ENCODE results near the gene RIPOR1.
"Not testable (repeated sequence)": the region's sequence is repeated elsewhere in the genome, so short reads cannot be mapped to it uniquely, and the experiment has no call there.

The RIPOR1 gene, protein sequence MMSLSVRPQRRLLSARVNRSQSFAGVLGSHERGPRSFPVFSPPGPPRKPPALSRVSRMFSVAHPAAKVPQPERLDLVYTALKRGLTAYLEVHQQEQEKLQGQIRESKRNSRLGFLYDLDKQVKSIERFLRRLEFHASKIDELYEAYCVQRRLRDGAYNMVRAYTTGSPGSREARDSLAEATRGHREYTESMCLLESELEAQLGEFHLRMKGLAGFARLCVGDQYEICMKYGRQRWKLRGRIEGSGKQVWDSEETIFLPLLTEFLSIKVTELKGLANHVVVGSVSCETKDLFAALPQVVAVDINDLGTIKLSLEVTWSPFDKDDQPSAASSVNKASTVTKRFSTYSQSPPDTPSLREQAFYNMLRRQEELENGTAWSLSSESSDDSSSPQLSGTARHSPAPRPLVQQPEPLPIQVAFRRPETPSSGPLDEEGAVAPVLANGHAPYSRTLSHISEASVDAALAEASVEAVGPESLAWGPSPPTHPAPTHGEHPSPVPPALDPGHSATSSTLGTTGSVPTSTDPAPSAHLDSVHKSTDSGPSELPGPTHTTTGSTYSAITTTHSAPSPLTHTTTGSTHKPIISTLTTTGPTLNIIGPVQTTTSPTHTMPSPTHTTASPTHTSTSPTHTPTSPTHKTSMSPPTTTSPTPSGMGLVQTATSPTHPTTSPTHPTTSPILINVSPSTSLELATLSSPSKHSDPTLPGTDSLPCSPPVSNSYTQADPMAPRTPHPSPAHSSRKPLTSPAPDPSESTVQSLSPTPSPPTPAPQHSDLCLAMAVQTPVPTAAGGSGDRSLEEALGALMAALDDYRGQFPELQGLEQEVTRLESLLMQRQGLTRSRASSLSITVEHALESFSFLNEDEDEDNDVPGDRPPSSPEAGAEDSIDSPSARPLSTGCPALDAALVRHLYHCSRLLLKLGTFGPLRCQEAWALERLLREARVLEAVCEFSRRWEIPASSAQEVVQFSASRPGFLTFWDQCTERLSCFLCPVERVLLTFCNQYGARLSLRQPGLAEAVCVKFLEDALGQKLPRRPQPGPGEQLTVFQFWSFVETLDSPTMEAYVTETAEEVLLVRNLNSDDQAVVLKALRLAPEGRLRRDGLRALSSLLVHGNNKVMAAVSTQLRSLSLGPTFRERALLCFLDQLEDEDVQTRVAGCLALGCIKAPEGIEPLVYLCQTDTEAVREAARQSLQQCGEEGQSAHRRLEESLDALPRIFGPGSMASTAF

GRCh38 chr16:67528222-67528869 lies at the start of gene RIPOR1:
Gene RIPOR1, plus strand, starts transcription at chr16:67528829. Its CDS starts 9,618 bp downstream, at chr16:67538447.
- no peak for DNase-seq

- DNase-seq = peak; percentile 100
Measured at GRCh38 chr16:67480833-67481560, 47.6 kb upstream of the RIPOR1 start, which contains the start of gene ATP6V0D1. Gene ATP6V0D1, minus strand, starts transcription at chr16:67481157. Its CDS starts 71 bp downstream, at chr16:67481086.

GRCh38 chr16:67481561-67482232 lies 46.9 kb upstream of the RIPOR1 start:
- DNase-seq = peak; percentile 71

DNA sequence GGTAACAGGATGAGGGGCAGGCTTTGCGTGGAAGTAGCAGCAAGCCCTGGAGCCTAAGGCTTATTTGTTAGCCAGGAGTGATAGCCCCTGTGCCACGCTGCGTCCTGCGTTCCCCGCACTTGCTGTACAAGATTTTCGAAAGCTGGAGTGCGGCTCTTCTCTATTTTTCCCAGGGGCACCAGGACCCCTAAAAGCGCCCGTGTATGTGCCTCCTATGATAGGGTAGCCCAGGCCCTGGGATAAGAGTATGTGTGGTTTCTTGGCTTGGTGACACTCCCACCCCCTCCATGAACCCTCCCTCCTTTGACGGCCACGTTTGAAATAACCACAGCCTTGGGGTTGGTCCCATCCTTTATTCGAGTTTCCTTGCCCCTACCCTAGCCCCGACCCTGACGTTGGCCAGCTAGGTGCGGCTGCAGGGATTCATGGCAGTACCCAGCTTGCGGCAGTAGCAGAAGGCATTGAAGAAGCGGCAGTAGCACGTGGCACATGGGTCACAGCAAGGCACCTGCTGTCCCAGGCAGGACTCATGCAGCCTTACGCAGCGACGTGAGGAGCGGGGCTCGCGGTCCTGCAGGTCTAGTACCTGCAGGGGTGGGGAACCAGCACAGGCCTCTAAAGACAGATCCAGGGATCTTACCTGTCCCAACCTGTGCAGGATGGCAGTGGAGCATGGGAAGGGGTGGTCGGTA lies 46.2 kb upstream of the RIPOR1 start:
- no peak for DNase-seq

GRCh38 chr16:67483150-67483549 lies 45.5 kb upstream of the RIPOR1 start, which contains the start of gene AGRP:
Gene AGRP, minus strand, starts transcription at chr16:67483547. Its CDS starts 149 bp downstream, at chr16:67483398.
- DNase-seq = no peak

DNA sequence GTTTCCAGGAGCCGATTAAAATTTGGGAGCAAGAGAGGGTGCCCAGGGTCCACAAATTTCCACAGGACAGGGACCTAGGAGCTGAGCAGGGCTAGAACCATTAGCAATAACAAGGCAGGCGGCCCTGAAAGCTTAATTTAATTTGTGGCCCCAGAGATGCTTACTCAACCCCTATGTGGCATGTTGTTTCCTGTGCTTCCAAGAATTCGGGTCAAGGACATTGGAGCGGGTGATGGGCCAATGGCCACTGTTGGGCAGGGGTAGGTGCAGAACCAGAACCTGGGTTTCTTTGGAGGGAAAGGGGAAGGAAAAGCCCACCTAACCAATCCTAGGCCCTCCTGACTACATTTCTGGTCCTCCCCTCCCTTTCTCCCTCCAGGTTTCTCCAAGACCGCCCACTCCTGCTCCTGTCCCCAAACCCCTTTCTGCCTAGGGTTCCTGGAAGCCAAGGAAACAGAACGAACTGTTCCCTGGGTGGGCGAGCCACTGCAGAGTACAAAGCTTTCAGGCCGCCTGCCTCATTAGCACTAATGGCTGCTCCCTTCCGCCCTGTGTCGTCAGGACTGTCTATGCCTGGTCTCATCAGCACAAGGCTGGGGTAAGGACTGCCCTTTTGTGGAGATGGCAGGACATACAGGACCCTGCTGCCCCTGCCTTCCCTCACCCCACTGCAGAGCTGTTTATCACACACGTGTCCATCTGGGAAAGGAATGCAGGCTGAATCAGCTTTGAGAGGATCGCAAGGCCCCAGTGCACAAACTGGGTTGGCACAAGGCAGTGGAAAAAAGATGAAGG lies 44.7 kb upstream of the RIPOR1 start:
- DNase-seq = no peak

DNA sequence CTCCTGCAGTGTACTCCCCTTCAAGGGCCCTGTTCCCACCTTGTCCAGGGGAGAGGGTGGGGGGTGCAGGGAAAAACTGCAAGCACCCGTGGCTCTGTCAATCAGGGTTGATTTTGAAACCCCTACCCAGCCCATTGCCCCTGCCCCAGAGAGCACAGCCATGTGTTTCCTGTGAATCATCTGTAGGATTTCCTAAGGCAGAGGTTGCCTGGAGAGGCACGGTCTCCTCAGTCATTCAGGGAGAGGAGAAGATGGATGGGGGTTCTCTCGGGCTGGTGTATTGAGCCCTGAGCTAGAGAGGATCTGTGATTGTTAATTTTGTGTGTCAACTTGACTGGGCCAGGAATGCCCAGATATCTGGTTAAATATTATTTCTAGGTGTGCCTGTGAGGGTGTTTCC lies 41.8 kb upstream of the RIPOR1 start:
- no peak for DNase-seq

- DNase-seq = not testable (repeated sequence)
Measured at GRCh38 chr16:67487561-67487960, 41.1 kb upstream of the RIPOR1 start.

GRCh38 chr16:67489401-67490083 lies 39.1 kb upstream of the RIPOR1 start:
- DNase-seq = no peak

GRCh38 chr16:67490335-67491096 lies 38.1 kb upstream of the RIPOR1 start:
- DNase-seq = no peak

DNA sequence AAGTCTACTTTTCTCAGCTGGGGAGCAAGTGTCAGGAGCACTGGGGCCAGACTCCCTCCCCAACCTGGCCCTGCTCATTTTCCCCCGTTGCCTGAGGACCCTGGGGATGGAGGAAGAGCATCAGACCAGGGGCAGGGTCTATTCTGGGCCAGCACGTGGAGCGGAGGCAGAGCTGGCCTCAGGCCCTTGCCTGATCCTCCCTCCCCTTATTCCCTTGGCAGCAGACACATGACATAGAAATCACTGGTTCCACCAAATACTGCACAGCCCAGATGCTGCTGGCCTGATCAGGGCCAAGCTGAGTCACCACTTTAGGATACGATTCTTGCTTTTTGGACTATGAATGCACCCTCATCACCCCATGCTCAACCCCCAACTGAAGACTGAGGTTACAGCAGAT lies 29.5 kb upstream of the RIPOR1 start:
- DNase-seq = no peak

DNA sequence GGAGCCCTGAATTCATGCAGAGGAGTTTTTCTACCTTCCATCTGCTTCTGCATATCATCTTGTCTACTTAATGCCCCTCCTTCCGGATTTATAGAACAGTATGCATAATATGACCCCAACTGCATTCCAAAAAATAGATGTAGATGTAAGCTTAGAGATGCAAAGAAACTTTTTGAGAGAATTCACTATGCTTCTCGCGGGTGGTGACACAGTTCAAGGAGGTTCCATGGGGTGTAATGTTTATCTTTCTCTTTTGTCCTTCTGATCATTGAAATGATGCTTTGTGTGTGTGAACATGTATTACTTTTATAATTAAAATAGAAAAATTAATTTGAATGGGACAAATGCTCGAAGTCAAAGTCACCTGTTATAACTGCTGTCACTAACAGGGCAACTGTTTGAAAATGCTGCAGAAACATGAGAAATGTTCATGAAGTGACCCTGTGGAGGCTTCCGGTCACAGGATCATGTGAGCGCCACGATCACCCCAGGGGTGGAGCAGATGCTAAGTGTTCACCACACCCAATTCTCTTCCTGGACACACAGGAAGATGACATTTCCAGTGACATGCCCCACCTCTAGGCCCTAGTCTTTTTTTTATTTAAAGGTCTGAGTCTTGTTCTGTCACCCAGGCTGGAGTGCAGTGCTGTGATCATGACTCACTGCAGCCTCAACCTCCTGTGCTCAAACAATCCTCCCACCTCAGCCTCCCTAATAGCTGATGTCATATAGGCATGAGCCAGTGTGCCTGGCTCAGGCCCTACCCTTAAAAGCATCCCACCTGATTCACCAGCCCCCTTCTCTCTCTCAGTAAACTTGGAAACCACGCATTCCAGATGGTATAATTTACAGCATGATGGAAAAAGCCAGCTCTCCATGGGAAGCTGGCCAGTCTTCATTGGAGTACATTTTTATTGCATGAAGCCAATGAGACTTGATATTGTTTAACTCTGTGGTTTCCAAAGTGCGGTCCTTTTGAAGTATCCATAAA lies 24.3 kb upstream of the RIPOR1 start:
- peak; percentile 49 for DNase-seq

DNA sequence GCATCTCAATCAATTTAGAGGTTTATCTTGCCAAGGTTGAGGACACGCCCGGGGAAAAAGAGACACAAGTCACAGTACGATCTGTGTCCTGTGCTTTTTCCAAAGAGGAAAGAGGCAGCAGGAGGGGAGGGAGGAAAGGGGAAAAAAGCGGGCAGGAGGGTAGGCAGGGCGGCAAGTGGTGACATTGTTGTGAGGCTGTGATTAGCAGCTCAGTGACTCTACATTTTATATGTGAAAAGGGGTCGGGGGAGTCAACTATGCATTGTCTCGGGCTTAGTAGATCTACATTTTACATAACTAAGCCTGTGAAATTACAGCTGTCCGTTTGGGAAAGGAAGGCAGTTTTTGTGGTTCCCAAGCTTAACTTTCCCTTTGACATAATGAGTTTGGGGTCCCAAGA lies 22.2 kb upstream of the RIPOR1 start:
- no peak for DNase-seq

- no peak for DNase-seq
Measured at GRCh38 chr16:67509016-67509415, 19.6 kb upstream of the RIPOR1 start.

- DNase-seq = not testable (repeated sequence)
Measured at GRCh38 chr16:67513892-67514291, 14.7 kb upstream of the RIPOR1 start.

GRCh38 chr16:67514382-67514828 lies 14.2 kb upstream of the RIPOR1 start:
- peak; percentile 67 for DNase-seq
